AG04450 (cell line): ENCODE data around the gene TMEM185B. TPM values are rescaled to one million over a fixed set of nuclear protein-coding genes. Genes with fewer than 3 reads are reported as not detected.

Source experiments
- CTCF ChIA-PET: fragments of 300-600, 350-600 bp; formaldehyde crosslinking; extraction: SDS; loops from one replicate; lab custom pipeline; 2022; ENCODE audit warnings: antibody characterized with exemption, inconsistent platforms; lab: Charles Lee
- POLR2A ChIA-PET: fragments of 350-600 bp; formaldehyde crosslinking; extraction: SDS; loops from one replicate; lab custom pipeline; 2021; ENCODE audit warnings: antibody characterized with exemption, inconsistent platforms; lab: Yijun Ruan, JAX
- DNase-seq: peaks from one replicate; pipeline ENCODE4 v3.0.0-alpha.2; 2011; ENCODE audit warnings: low read depth, low spot score
- H3K27ac ChIP-seq: one replicate; pipeline ENCODE4 v1.5.1; 2012; ENCODE audit warnings: low read depth, low read length, control low read depth
- H3K27me3 ChIP-seq: one replicate; pipeline ENCODE4 v1.6.0; 2012; ENCODE audit warnings: low read length; ENCODE audit not compliant: control insufficient read depth, insufficient read depth
- H3K4me3 ChIP-seq: 2 replicates; pipeline ENCODE4 v1.5.1; 2011; ENCODE audit warnings: mild to moderate bottlenecking, low read depth, low read length, control low read depth
- H3K9me3 ChIP-seq: 2 replicates; pipeline ENCODE4 v1.5.1; 2012; ENCODE audit warnings: low read length; ENCODE audit not compliant: control insufficient read depth, insufficient read depth
- polyA plus RNA-seq: library from polyadenylated mRNA; depleted of rRNA; stranded (reverse); fragments of >200 nt; gene quantifications from 2 replicates; pipeline ENCODE4 v1.2.3, GENCODE V29; 2011
- TF ChIP-seq, protein P1 (sequence below): IDR thresholded peaks from 2 replicates; pipeline ENCODE4 v1.5.1; 2011; ENCODE audit warnings: low read depth, low read length, control low read depth, inconsistent platforms

The TMEM185B gene
- polyA plus RNA-seq, 1 experiment: 21.8 TPM

DNA sequence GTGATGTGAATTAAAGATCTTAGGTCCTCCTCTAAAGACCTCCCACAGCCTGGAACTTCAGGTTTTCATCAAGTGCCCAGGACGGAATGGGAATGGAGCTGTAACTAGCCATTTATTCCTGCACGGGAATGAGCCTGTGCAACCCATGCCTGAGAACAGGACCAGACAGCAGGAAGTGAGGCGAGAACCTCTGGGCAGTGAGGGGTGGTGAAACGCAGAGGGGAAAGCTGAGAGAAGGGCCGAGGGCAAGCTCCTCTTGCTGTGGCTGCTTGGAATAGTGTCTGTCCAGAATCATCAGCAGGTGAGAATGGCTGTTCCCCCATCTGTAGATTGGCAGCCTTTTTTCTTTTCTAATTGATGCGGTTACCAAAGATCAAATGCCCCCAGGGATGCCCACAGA, 24.7 kb upstream of the TMEM185B start:
- CTCF ChIA-PET: interaction anchor here (1.0 to 1.7 kb wide), 3 partner anchors 36 to 545 kb away, joined by 3 to 7 read pairs (median 5); no protein-coding TSS in a partner anchor
- POLR2A ChIA-PET: interaction anchor here (0.6 to 0.9 kb wide), 2 partner anchors 11 to 76 kb away, joined by 3 to 8 read pairs; no protein-coding TSS in a partner anchor
- Histone ChIP-seq H3K27me3 (peaks cover 14% of the 10 kb centered on the region), H3K27ac (no peak overlapping the region), H3K9me3 (peaks cover 6% of the 10 kb centered on the region; the same call in 1 of the 2 replicates), H3K4me3 (no peak overlapping the region)
- TF ChIP-seq, protein P1, sequence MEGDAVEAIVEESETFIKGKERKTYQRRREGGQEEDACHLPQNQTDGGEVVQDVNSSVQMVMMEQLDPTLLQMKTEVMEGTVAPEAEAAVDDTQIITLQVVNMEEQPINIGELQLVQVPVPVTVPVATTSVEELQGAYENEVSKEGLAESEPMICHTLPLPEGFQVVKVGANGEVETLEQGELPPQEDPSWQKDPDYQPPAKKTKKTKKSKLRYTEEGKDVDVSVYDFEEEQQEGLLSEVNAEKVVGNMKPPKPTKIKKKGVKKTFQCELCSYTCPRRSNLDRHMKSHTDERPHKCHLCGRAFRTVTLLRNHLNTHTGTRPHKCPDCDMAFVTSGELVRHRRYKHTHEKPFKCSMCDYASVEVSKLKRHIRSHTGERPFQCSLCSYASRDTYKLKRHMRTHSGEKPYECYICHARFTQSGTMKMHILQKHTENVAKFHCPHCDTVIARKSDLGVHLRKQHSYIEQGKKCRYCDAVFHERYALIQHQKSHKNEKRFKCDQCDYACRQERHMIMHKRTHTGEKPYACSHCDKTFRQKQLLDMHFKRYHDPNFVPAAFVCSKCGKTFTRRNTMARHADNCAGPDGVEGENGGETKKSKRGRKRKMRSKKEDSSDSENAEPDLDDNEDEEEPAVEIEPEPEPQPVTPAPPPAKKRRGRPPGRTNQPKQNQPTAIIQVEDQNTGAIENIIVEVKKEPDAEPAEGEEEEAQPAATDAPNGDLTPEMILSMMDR: no peak
- no peak for DNase-seq

DNA sequence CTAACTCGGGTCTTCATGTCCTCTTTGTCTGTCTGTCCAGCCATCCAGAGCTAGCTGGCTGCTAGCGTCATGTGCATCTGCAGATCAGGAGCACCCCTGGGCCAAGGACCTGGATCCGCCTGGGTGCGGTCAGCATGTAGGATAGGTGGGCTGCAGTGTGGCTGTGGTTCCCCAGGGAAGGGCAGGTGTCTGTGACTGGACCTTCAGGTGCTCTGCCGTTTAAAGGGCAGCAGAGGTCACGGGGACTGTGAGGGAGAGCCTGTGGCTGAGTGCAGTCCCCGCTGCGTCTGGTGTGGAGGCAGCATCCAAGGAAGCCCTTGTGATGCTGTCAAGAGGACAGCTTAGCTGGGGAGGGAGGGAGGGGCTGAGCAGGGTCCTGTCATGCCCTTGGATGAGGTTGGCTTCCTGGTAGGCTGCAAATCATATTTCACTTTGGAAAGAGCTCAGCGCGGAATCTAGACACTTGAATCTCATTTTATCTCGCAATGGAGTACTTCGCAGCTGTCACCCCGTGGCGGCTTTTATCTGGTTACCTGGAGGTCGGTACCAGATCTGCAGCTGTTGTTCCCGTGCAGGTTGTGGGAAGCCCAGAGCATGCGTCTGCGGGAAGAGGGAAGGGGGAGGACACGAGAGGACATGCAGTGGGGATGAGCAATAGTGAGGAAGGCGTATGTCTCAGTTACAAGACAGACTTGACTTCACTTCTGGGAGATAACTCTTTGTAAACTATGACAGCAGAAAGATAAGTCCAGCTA, 23.5 kb upstream of the TMEM185B start:
- CTCF ChIA-PET: interaction anchor here (1.3 to 1.7 kb wide), 2 partner anchors 66 to 544 kb away, joined by 3 to 7 read pairs; no protein-coding TSS in a partner anchor
- Histone ChIP-seq H3K27ac (no peak overlapping the region), H3K4me3 (no peak overlapping the region), H3K27me3 (peaks cover 14% of the 10 kb centered on the region), H3K9me3 (peaks cover 6% of the 10 kb centered on the region; the same call in 1 of the 2 replicates)
- no peak for DNase-seq
- POLR2A ChIA-PET: no interaction called here
- TF ChIP-seq, protein P1: no peak

DNA sequence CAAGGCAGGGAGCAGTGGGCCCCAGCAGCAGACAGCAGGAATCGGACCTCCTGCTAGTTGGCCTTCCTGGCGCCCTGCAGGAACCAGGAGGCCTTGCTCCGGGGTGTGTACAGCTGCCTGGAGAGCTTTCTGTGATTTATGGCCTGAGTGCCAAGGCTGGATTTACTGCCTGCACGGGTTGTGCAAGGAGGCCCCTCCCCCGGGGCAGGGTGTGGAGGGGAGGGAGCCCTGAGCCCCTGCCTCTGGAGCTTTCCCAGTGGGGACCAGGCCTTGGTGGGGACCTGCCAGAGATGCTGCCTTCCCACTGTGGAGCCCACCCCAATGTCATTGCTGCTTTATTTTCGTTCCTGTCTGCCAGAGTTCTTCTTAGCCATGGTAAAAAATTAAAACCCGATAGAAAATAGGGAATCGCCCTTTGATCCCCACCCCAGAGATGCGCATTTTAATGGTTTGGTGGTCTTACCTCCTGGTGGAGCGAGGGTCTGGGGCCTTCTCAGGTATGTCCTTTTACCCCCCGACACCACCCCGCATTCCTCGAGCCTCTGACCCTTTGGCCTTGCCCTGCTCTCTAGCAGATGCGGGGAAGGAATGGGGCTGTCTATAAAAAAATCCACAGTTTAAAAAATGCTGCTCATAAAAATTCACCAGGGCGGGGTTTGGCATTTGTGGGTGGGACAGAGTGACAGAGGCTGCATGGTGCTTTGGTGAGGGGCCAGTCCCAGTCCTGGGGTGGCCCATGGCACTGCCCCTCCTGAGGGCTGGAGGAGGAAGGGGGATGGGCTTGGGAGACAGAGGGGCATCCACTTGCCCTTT, 22.5 kb upstream of the TMEM185B start:
- TF ChIP-seq, protein P1: no peak
- Histone ChIP-seq H3K4me3 (no peak overlapping the region), H3K9me3 (peaks cover 6% of the 10 kb centered on the region; the same call in 1 of the 2 replicates), H3K27me3 (peaks cover 9% of the 10 kb centered on the region), H3K27ac (no peak overlapping the region)
- CTCF ChIA-PET: no interaction called here
- POLR2A ChIA-PET: no interaction called here
- DNase-seq: no peak

DNA sequence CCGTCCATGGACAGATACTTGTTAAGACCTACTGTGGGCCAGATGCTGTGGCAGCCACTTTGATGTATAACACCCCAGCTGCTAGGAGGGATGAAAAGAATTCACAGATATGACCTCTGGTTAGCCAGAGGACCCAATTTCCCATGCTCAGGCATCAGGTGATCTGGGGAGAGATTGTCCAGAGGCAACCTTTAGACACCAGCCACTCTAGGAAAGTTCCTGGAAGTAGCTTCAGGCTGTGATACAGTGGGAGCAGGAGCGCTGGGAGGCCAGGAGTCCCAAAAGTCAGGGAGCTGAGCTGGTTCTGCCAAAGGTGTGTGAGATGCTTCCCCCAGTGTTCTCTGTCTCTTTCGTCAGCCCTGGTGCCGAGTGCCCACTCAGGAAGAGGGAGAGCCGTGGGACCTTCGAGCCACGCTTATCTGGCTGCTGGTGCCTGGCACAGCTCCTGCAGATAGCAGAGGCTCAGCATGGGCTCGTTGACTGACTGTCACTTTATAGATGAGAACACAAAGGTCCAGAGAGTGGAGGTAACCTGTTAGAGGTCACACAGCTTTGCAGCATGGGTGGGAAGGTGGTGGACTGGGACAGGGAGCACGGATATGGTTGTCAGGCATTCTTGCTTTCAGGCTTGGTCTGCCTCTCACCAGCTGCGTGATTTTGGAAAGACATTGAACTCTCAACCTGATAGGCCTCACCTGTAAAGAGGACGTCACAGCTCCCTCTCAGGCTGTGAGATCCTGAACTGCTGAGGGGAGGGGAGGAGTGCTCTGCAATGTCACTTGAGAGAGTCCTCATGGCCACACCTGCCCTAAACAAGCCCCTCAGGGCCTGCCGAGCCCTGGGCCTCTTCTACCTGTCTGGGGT, 21.7 kb upstream of the TMEM185B start:
- POLR2A ChIA-PET: no interaction called here
- H3K27ac ChIP-seq: no peak overlapping the region
- CTCF ChIA-PET: no interaction called here
- no peak overlapping the region for H3K4me3 ChIP-seq
- H3K27me3 ChIP-seq: peaks cover 2% of the 10 kb centered on the region
- no peak for DNase-seq
- TF ChIP-seq, protein P1: no peak
- peaks cover 6% of the 10 kb centered on the region; the same call in 1 of the 2 replicates for H3K9me3 ChIP-seq
